ENCODE data around the gene KCNIP2.

- no peak for TF ChIP-seq POLR2A (IDR thresholded peaks at IDR 0.05)
- TF ChIP-seq CTCF (IDR thresholded peaks at IDR 0.05) = peak; percentile 46 to 66 (median 57)
- no peak for TF ChIP-seq EP300 (IDR thresholded peaks at IDR 0.05)
These were observed 2.7 kb downstream of the KCNIP2 start for GRCh38 chr10:101840741-101841453.

Data from ovary (tissue), 3 donors.